Measurements from ENCODE around the gene SYN1.

Gene SYN1

GRCh38 chrX:47576021-47576898, 43.4 kb downstream of the SYN1 start:
- H3K9ac ChIP-seq (ENCODE audit: low read length), result no peak overlapping the region
- H3K36me3 ChIP-seq (replicated peaks; ENCODE audit: low read depth, low read length), result peaks cover 8% of the 10 kb centered on the region
- TF ChIP-seq EZH2phosphoT487 (IDR thresholded peaks at IDR 0.05; ENCODE audit: low read depth), result no peak
- no peak for TF ChIP-seq CTCF (IDR thresholded peaks at IDR 0.05; ENCODE audit: low read depth, low read length)
- no peaks in the 10 kb centered on the region for H3K79me2 ChIP-seq (ENCODE audit: low read length)
- no peaks in the 10 kb centered on the region for H4K20me1 ChIP-seq (ENCODE audit: insufficient read depth, low read length)
- H3K4me1 ChIP-seq (ENCODE audit: low read length), result peaks cover 24% of the 10 kb centered on the region
- H3K9me3 ChIP-seq (ENCODE audit: insufficient read depth, low read length), result no peaks in the 10 kb centered on the region
- H3K27ac ChIP-seq (ENCODE audit: low read length), result no peak overlapping the region
- H3K4me3 ChIP-seq (ENCODE audit: low read length), result no peak overlapping the region
- no peak overlapping the region for H3K4me2 ChIP-seq (ENCODE audit: low read length)
- H3K27me3 ChIP-seq (ENCODE audit: low read depth, low read length), result no peaks in the 10 kb centered on the region
- no peak overlapping the region for H2AFZ ChIP-seq (ENCODE audit: low read depth, low read length)

- Histone ChIP-seq H4K20me1 (ENCODE audit: insufficient read depth, low read length) (no peaks in the 10 kb centered on the region), H3K4me1 (ENCODE audit: low read length) (peaks cover 18% of the 10 kb centered on the region), H3K36me3 (replicated peaks; ENCODE audit: low read depth, low read length) (peaks cover 10% of the 10 kb centered on the region), H3K4me2 (ENCODE audit: low read length) (no peak overlapping the region), H3K79me2 (ENCODE audit: low read length) (no peaks in the 10 kb centered on the region), H2AFZ (ENCODE audit: low read depth, low read length) (no peak overlapping the region), H3K4me3 (ENCODE audit: low read length) (no peak overlapping the region), H3K27ac (ENCODE audit: low read length) (no peak overlapping the region), H3K27me3 (ENCODE audit: low read depth, low read length) (no peaks in the 10 kb centered on the region), H3K9me3 (ENCODE audit: insufficient read depth, low read length) (no peaks in the 10 kb centered on the region), H3K9ac (ENCODE audit: low read length) (no peak overlapping the region)
- TF ChIP-seq EZH2phosphoT487 (IDR thresholded peaks at IDR 0.05; ENCODE audit: low read depth) (no peak), CTCF (IDR thresholded peaks at IDR 0.05; ENCODE audit: low read depth, low read length) (no peak)
These were observed 44.9 kb downstream of the SYN1 start for GRCh38 chrX:47574547-47575301.

- H4K20me1 ChIP-seq (ENCODE audit: insufficient read depth, low read length), result no peaks in the 10 kb centered on the region
- no peak overlapping the region for H3K27ac ChIP-seq (ENCODE audit: low read length)
- no peak overlapping the region for H3K9ac ChIP-seq (ENCODE audit: low read length)
These were observed 45.5 kb downstream of the SYN1 start for GRCh38 chrX:47574076-47574546.

More at GRCh38 chrX:47574076-47574546, 45.5 kb downstream of the SYN1 start:
- H3K9me3 ChIP-seq (ENCODE audit: insufficient read depth, low read length), result no peaks in the 10 kb centered on the region
- H3K4me3 ChIP-seq (ENCODE audit: low read length), result no peak overlapping the region
- peaks cover 13% of the 10 kb centered on the region for H3K4me1 ChIP-seq (ENCODE audit: low read length)
- no peak overlapping the region for H2AFZ ChIP-seq (ENCODE audit: low read depth, low read length)
- peaks cover 16% of the 10 kb centered on the region for H3K36me3 ChIP-seq (replicated peaks; ENCODE audit: low read depth, low read length)
- H3K27me3 ChIP-seq (ENCODE audit: low read depth, low read length), result no peaks in the 10 kb centered on the region
- no peaks in the 10 kb centered on the region for H3K79me2 ChIP-seq (ENCODE audit: low read length)
- TF ChIP-seq CTCF (IDR thresholded peaks at IDR 0.05; ENCODE audit: low read depth, low read length) (no peak), EZH2phosphoT487 (IDR thresholded peaks at IDR 0.05; ENCODE audit: low read depth) (no peak)
- no peak overlapping the region for H3K4me2 ChIP-seq (ENCODE audit: low read length)
